WTC11 (cell line): ENCODE data around the gene SMC3.

Experiments
- CBFB ChIP-seq: sonication (generic); formaldehyde crosslinking; IDR thresholded peaks from 2 replicates; pipeline ENCODE4 v1.8.1; 2022; ENCODE audit warnings: mild to moderate bottlenecking, low read depth, missing genetic modification reagents
- CTCF ChIP-seq: fragments of 200-600 bp; IDR thresholded peaks from 2 replicates; pipeline ENCODE4 v1.8.0; 2022; ENCODE audit warnings: antibody characterized with exemption
- SP1 ChIP-seq: sonication (generic); formaldehyde crosslinking; conservative IDR thresholded peaks from 2 replicates; pipeline ENCODE4 v1.8.1; 2022; ENCODE audit warnings: missing genetic modification reagents
- ZNF232 ChIP-seq: sonication (generic); formaldehyde crosslinking; IDR thresholded peaks from 2 replicates; pipeline ENCODE4 v1.8.0; 2022; ENCODE audit warnings: mild to moderate bottlenecking, missing genetic modification reagents

- TF ChIP-seq SP1 (CRISPR knock-in tag): no peak
- no peak for TF ChIP-seq CTCF
- TF ChIP-seq CBFB: no peak
- TF ChIP-seq ZNF232 (CRISPR knock-in tag): no peak
Measured at GRCh38 chr10:110619514-110620397, 52.3 kb downstream of the SMC3 start.
